Esophagus squamous epithelium (tissue), 5 donors: ENCODE results near the gene SLC6A19. TPM values are rescaled to one million over a fixed set of nuclear protein-coding genes. Genes with fewer than 3 reads are reported as not detected.

Experiments used
- DNase-seq: peaks from one replicate; lab custom pipeline; 2025; lab: John Stamatoyannopoulos, UW
- H3K27ac ChIP-seq, 4 donors: fragments of 200-600 bp; sonication (generic); one replicate each; pipeline ENCODE4 v1.5.1; 2016 to 2019; ENCODE audit warnings: mild to moderate bottlenecking in 1 of 4
- H3K27me3 ChIP-seq, 4 donors: fragments of 200-600 bp; sonication (generic); 1 replicate in 3 of 4; 2 replicates in 1 of 4; pipeline versions ENCODE4 v1.5.1 to v1.6.0; 2017 to 2021; ENCODE audit warnings: antibody characterized with exemption in 1 of 4
- H3K36me3 ChIP-seq, 3 donors: fragments of 200-600 bp; sonication (generic); one replicate each; pipeline ENCODE4 v1.5.1; 2016 to 2019
- H3K4me1 ChIP-seq, 3 donors: fragments of 200-600 bp; sonication (generic); one replicate each; pipeline ENCODE4 v1.5.1; 2017 to 2019
- H3K4me3 ChIP-seq, 4 donors: fragments of 200-600 bp; sonication (generic); 1 replicate in 3 of 4; 2 replicates in 1 of 4; pipeline ENCODE4 v1.5.1; 2016 to 2019; ENCODE audit warnings: mild to moderate bottlenecking in 2 of 4, moderate library complexity in 1 of 4
- H3K9me3 ChIP-seq, 3 donors: fragments of 200-600 bp; sonication (generic); one replicate each; pipeline ENCODE4 v1.5.1; 2016 to 2019
- POLR2A ChIP-seq, 4 donors: fragments of 450-650 bp; IDR thresholded peaks; one replicate each; pipeline ENCODE4 v1.6.1; 2017; ENCODE audit warnings: antibody characterized with exemption in 4 of 4, mild to moderate bottlenecking in 4 of 4, moderate library complexity in 3 of 4
- WGBS, 2 donors: methylation state at CpG; one replicate each; pipeline ENCODE4 v1.1.5; 2018; 5-methylcytosine and 5-hydroxymethylcytosine counted together
- intact Hi-C: fragments of 100-400 bp; cut with DNase I; formaldehyde crosslinking; loops from one replicate; pipeline ENCODE4 v1.15.0; 2022
- total RNA-seq, 4 donors: library from RNA; depleted of rRNA; stranded (reverse); fragments of >200 nt; gene quantifications; one replicate each; pipeline ENCODE4 v1.1.0, GENCODE V29; 2016
- TF ChIP-seq, protein P1 (sequence below), 6 experiments: fragments of 450-650 bp in 4 of 6; fragments of 200-600 bp in 2 of 6; sonication (generic) in 2 of 6; IDR thresholded peaks; one replicate each; pipeline ENCODE4 v1.5.1; 2016 to 2019; ENCODE audit warnings: antibody characterized with exemption in 6 of 6, mild to moderate bottlenecking in 4 of 6, moderate library complexity in 4 of 6
- donor health status: DM: yes; HTN: yes; CAD: no.

The SLC6A19 gene
- total RNA-seq, 4 donors from 2014 or later: not detected

DNA sequence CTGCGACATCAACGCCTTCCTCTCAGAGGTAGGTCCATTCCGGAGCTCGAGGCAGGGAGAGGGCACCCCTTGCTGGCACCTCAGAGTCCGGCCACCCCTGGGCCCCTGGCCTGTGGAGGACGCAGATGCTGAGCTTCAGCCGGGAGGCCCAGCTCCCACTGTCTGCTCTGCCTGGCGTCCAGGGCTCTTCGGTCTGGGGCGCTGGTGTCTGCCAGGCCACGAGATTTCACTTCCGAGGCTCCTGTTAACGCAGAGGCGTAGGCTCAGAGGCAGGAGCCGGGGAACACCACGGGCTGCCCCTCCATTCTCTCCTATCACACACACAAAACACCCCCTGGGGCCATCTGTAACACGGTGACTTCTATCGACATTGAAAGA lies 15.5 kb downstream of the SLC6A19 start:
- intact Hi-C loops: no loop called here
- no peak for DNase-seq
- Histone ChIP-seq H3K27me3 (peaks cover 0 to 43% (median 0%) of the 10 kb centered on the region in 4 donors), H3K4me1 (no peaks in the 10 kb centered on the region), H3K36me3 (no peaks in the 10 kb centered on the region), H3K27ac (no peak overlapping the region), H3K4me3 (no peak overlapping the region), H3K9me3 (peaks cover 0 to 3% (median 0%) of the 10 kb centered on the region in 3 donors)
- no peak for TF ChIP-seq POLR2A (IDR thresholded peaks at IDR 0.05)
- TF ChIP-seq, protein P1, sequence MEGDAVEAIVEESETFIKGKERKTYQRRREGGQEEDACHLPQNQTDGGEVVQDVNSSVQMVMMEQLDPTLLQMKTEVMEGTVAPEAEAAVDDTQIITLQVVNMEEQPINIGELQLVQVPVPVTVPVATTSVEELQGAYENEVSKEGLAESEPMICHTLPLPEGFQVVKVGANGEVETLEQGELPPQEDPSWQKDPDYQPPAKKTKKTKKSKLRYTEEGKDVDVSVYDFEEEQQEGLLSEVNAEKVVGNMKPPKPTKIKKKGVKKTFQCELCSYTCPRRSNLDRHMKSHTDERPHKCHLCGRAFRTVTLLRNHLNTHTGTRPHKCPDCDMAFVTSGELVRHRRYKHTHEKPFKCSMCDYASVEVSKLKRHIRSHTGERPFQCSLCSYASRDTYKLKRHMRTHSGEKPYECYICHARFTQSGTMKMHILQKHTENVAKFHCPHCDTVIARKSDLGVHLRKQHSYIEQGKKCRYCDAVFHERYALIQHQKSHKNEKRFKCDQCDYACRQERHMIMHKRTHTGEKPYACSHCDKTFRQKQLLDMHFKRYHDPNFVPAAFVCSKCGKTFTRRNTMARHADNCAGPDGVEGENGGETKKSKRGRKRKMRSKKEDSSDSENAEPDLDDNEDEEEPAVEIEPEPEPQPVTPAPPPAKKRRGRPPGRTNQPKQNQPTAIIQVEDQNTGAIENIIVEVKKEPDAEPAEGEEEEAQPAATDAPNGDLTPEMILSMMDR (IDR thresholded peaks at IDR 0.05): no peak
- WGBS, 2 donors: 51 to 81% methylated on average over 3 to 8 of the region's 18 CpGs

- Histone ChIP-seq H3K9me3 (peaks cover 0 to 3% (median 0%) of the 10 kb centered on the region in 3 donors), H3K36me3 (no peaks in the 10 kb centered on the region), H3K27ac (no peak overlapping the region), H3K27me3 (peaks cover 0 to 43% (median 0%) of the 10 kb centered on the region in 4 donors), H3K4me1 (no peaks in the 10 kb centered on the region), H3K4me3 (no peak overlapping the region)
- TF ChIP-seq POLR2A (IDR thresholded peaks at IDR 0.05): no peak
- TF ChIP-seq, protein P1 (IDR thresholded peaks at IDR 0.05): no peak
- intact Hi-C loops: no loop called here
- 43 to 70% methylated on average over 6 to 18 of the region's 24 CpGs for WGBS, 2 donors
- no peak for DNase-seq
Observed at GRCh38 chr5:1217596-1218206, 16.3 kb downstream of the SLC6A19 start.

DNA sequence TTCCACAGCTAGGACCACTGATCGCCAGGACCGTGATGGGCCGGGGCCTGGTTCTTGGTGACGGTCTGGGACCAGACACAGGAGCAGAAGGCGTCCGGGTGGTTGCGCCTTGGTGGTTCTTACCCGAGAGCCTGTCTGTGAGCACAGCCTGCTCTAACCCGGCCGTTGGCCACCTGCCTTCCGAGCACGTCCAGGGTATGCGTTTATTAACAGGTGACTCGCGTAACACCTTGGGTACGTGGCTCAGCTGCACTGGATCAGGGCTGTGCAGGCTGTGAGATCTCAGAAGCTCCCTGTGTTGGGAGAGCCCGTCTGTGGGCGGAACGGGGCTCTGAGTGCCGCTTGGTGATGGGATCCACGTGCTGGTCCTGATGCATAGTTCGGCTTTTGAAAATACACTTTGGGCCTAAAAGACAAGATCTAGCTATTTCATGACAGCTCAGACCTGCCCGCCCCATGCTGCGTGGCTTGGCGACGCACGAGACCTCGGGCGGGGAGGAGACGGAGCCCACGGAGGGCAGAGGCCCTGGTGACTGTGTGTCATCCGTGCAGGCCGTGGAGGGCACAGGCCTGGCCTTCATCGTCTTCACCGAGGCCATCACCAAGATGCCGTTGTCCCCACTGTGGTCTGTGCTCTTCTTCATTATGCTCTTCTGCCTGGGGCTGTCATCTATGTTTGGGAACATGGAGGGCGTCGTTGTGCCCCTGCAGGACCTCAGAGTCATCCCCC lies 17.1 kb downstream of the SLC6A19 start:
- Histone ChIP-seq H3K4me1 (no peaks in the 10 kb centered on the region), H3K36me3 (no peaks in the 10 kb centered on the region), H3K27me3 (peaks cover 0 to 43% (median 0%) of the 10 kb centered on the region in 4 donors), H3K9me3 (peaks cover 0 to 3% (median 0%) of the 10 kb centered on the region in 3 donors), H3K4me3 (no peak overlapping the region), H3K27ac (no peak overlapping the region)
- TF ChIP-seq, protein P1 (IDR thresholded peaks at IDR 0.05): no peak
- TF ChIP-seq POLR2A (IDR thresholded peaks at IDR 0.05): no peak
- no peak for DNase-seq
- intact Hi-C loops: no loop called here
- 73 to 89% methylated on average over 7 to 23 of the region's 38 CpGs for WGBS, 2 donors

DNA sequence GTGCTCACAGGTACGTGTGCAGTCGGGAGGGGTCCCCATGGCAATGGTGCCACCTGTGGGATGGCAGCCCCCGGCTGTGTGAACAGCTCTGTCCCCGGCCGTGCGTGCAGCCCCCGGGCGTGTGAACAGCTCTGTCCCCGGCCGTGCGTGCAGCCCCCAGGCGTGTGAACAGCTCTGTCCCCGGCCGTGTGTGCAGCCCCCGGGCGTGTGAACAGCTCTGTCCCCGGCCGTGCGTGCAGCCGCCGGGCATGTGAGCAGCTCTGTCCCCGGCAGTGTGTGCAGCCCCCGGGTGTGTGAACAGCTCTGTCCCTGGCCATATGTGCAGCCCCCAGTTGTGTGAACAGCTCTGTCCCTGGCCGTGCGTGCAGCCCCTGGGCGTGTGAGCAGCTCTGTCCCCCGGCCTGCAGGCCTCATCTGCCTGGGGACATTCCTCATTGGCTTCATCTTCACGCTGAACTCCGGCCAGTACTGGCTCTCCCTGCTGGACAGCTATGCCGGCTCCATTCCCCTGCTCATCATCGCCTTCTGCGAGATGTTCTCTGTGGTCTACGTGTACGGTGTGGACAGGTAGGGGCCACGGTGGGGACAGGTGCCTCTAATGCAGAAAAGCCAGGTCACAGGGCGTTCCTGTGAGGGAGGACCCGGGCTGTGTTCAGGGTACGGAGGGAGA lies 17.8 kb downstream of the SLC6A19 start:
- Histone ChIP-seq H3K27me3 (peaks cover 0 to 44% (median 0%) of the 10 kb centered on the region in 4 donors), H3K4me3 (no peak overlapping the region), H3K36me3 (no peaks in the 10 kb centered on the region), H3K4me1 (no peaks in the 10 kb centered on the region), H3K9me3 (peaks cover 0 to 3% (median 0%) of the 10 kb centered on the region in 3 donors), H3K27ac (no peak overlapping the region)
- 80% methylated on average over 2 of the region's 38 CpGs; no CpG with 5 or more reads in 1 of the 2 donors for WGBS, 2 donors
- intact Hi-C loops: no loop called here
- no peak for DNase-seq
- TF ChIP-seq POLR2A (IDR thresholded peaks at IDR 0.05): no peak

- H3K27me3 ChIP-seq: peaks cover 0 to 49% (median 0%) of the 10 kb centered on the region in 4 donors
- TF ChIP-seq POLR2A (IDR thresholded peaks at IDR 0.05): no peak
- TF ChIP-seq, protein P1 (IDR thresholded peaks at IDR 0.05): no peak
- no peak overlapping the region for H3K27ac ChIP-seq
- intact Hi-C loops: no loop called here
- H3K4me3 ChIP-seq: no peak overlapping the region
- no peaks in the 10 kb centered on the region for H3K4me1 ChIP-seq
- no peak for DNase-seq
- peaks cover 0 to 3% (median 0%) of the 10 kb centered on the region in 3 donors for H3K9me3 ChIP-seq
- H3K36me3 ChIP-seq: no peaks in the 10 kb centered on the region
- WGBS, 2 donors: 90% methylated on average over 2 of the region's 11 CpGs; no CpG with 5 or more reads in 1 of the 2 donors
Observed at GRCh38 chr5:1219768-1220100, 18.3 kb downstream of the SLC6A19 start.
